ENCODE measurements around the gene RBM20. TPM values are rescaled to one million over a fixed set of nuclear protein-coding genes. Genes with fewer than 3 reads are reported as not detected.
A peak's percentile ranks its signal among the peaks of the same experiment; 100 is the strongest.

The RBM20 gene
- total RNA-seq, 4 donors from 2014 or later: 0.54 to 4.3 (median 1.5) TPM

DNA sequence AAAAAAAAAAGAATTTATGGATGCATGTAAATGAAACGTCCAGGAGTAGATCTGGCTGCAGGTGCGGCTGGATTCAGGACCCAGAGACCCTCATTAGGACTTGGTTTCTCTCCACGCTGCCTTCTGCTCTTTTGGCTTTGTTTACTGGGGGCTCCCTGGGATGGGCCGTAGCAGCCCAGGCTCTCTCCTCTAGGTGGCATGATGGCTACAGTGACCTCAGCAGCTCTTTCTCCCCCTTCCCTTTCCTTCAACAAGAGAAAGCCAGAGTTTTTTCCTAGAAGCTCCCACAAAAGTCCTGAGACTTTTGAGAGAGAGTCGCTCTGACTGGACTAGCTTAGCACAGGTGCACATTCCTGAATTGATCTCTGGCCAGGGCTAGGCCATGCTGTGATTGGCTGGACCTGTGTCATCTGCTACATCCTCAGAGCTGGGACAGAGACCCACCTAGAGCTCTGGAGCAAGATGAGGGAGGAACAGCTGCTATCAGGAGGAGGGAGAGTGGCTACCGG, 159.7 kb downstream of the RBM20 start:
- WGBS, 2 donors: 35 to 41% methylated on average over 5 to 6 of the region's 6 CpGs
- TF ChIP-seq CTCF (IDR thresholded peaks at IDR 0.05) (peak; percentile 23 to 70 (median 58)), POLR2A (IDR thresholded peaks at IDR 0.05) (peak in 1 of 2 donors; percentile 54)
- H3K27ac ChIP-seq: peak overlapping the region; percentile 92 to 95 (median 94)
- DNase-seq: peak; percentile 60 to 65
- H3K9me3 ChIP-seq: no peaks in the 10 kb centered on the region
- no peaks in the 10 kb centered on the region for H3K36me3 ChIP-seq
- no peak overlapping the region for H3K4me3 ChIP-seq (replicated peaks in 1 of 3)
- intact Hi-C loops (cut with DNase I): no loop called here
- peaks cover 17 to 47% of the 10 kb centered on the region in 2 donors for H3K4me1 ChIP-seq
- no peaks in the 10 kb centered on the region for H3K27me3 ChIP-seq

DNA sequence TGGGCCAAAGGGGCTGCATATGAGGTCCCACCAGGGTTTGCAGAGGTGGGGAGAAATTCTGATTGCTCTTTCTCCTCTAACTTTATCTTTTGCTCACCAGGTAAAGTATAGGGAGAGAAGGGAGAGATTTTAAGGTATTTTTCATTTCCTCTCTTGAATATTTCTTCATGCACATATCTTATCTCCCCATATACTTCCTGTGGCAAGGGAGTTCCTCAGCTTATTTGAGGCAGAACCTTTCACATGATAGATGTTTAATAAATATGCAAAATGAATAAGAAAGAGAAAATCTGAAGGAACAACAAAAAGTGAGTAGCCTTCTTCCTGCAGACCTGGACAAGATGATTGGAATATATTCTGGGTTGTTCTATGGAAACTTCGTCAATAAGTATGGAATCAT, 160.2 kb downstream of the RBM20 start:
- Histone ChIP-seq H3K27me3 (no peaks in the 10 kb centered on the region), H3K9me3 (no peaks in the 10 kb centered on the region), H3K36me3 (no peaks in the 10 kb centered on the region), H3K4me3 (replicated peaks in 1 of 3) (no peak overlapping the region), H3K27ac (peak overlapping the region; percentile 92 to 95 (median 94)), H3K4me1 (peaks cover 17 to 47% of the 10 kb centered on the region in 2 donors)
- intact Hi-C loops (cut with DNase I): no loop called here
- WGBS, 2 donors: 89 to 100% methylated on average over 1 of the region's 1 CpG
- no peak for TF ChIP-seq CTCF (IDR thresholded peaks at IDR 0.05)
- TF ChIP-seq POLR2A (IDR thresholded peaks at IDR 0.05): no peak
- no peak for DNase-seq

DNA sequence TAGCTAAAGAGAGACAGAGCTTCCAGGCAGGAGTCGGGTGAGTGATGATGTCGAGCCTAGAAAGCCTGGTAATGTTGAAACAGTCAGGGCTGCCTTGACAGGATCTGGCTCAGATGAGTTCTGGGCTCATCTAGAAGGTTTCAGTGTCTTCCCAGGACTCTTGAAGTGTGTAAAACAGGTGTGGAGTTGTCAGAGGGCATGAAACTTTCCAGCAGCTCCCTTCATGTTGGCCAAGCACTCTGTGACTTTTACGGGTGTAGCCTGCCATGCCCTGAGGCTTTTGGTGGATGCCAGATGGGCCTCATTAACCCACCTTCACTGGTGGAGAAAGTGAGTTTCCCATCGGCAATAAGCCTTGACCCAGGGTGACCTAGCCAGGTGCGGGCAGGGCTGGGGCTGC, 161.2 kb downstream of the RBM20 start:
- no peak for DNase-seq
- intact Hi-C loops (cut with DNase I): no loop called here
- TF ChIP-seq POLR2A (IDR thresholded peaks at IDR 0.05): no peak
- no peak for TF ChIP-seq CTCF (IDR thresholded peaks at IDR 0.05)
- Histone ChIP-seq H3K9me3 (no peaks in the 10 kb centered on the region), H3K4me1 (peaks cover 17 to 39% of the 10 kb centered on the region in 2 donors), H3K36me3 (no peaks in the 10 kb centered on the region), H3K27ac (peak overlapping the region in 2 of 3 donors; percentile 34 to 92), H3K27me3 (no peaks in the 10 kb centered on the region), H3K4me3 (replicated peaks in 1 of 3) (no peak overlapping the region)
- WGBS, 2 donors: 78 to 79% methylated on average over 5 of the region's 5 CpGs

DNA sequence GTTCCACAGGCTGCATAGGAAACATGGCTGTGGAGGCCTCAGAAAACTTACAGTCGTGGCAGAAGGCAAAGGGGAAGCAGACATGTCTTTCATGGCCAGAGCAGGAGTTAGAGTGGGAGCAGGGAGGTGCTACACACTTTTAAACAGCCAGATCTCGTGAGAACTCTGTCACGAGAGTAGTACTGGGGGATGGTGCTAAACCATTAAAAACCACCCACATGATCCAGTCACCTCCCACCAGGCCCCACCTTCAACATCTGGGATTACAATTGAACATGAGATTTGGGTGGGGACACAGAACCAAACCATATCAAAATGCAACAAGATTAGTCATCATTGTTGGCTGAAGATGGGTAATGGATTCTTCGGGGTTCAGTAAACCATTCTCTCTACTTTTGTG, 162.2 kb downstream of the RBM20 start:
- DNase-seq: no peak
- Histone ChIP-seq H3K27me3 (no peaks in the 10 kb centered on the region), H3K36me3 (no peaks in the 10 kb centered on the region), H3K9me3 (no peaks in the 10 kb centered on the region), H3K4me3 (replicated peaks in 1 of 3) (no peak overlapping the region), H3K4me1 (peaks cover 17 to 36% of the 10 kb centered on the region in 2 donors), H3K27ac (no peak overlapping the region)
- intact Hi-C loops (cut with DNase I): no loop called here
- TF ChIP-seq POLR2A (IDR thresholded peaks at IDR 0.05) (no peak), CTCF (IDR thresholded peaks at IDR 0.05) (no peak)
- WGBS, 2 donors: 84 to 87% methylated on average over 4 of the region's 4 CpGs

- no peak for DNase-seq
- no peaks in the 10 kb centered on the region for H3K36me3 ChIP-seq
- WGBS, 2 donors: 71 to 100% methylated on average over 2 to 3 of the region's 3 CpGs
- no peaks in the 10 kb centered on the region for H3K9me3 ChIP-seq
- H3K27ac ChIP-seq: no peak overlapping the region
- H3K27me3 ChIP-seq: no peaks in the 10 kb centered on the region
- peaks cover 4 to 19% of the 10 kb centered on the region in 2 donors for H3K4me1 ChIP-seq
- intact Hi-C loops (cut with DNase I): no loop called here
- no peak overlapping the region for H3K4me3 ChIP-seq (replicated peaks in 1 of 3)
- TF ChIP-seq CTCF (IDR thresholded peaks at IDR 0.05) (no peak), POLR2A (IDR thresholded peaks at IDR 0.05) (no peak)
These were observed 164.0 kb downstream of the RBM20 start for GRCh38 chr10:110808123-110808522.

All from thyroid gland (tissue), 4 donors.